Measurements from ENCODE around the gene PLEKHM1.

PLEKHM1 gene

GRCh38 chr17:45396496-45397205 lies 93.9 kb downstream of the PLEKHM1 start:
- DNase-seq = no peak

- DNase-seq = peak; percentile 40
These were observed 94.7 kb downstream of the PLEKHM1 start for GRCh38 chr17:45395569-45396415.

- DNase-seq = peak; percentile 89
These were observed 95.5 kb downstream of the PLEKHM1 start for GRCh38 chr17:45394913-45395568.

DNA sequence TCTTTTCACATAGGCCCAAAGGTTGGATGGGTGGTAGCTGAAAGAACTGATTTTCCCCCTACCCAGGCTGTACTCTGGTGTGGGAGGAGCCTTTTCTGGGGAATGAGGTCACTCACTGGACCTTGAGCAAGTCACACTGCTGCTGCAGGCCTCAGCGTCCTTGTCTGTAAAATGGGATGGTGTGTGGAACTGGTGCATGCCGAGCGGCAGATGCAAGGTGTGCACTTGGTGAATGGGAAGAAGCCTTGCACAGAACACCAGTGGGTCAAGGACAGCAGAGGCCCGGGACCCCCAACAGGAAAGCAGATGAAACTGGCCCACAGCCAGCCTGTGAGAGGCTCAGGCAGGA lies 96.0 kb downstream of the PLEKHM1 start:
- no peak for DNase-seq

GRCh38 chr17:45394091-45394490 lies 96.4 kb downstream of the PLEKHM1 start:
- no peak for DNase-seq

DNA sequence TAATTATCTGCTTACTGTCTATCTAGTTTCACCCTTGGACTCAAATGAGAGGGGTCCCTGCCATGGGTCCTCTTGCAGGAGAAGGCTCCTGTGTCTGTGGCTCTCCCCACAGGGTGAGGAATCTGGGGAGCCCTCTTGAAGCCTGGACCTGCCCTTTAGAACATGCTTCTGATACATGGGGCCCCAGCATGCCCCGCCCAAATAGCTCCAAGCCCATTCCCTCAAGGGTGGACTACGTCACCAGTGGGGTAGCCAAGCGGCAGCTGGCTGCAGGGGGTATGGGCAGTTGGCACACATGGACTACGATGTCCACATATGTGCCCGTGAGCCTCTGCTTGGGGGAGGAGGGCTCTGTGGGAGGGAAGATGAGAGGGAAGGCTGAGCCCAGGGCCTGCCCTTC lies 97.1 kb downstream of the PLEKHM1 start:
- DNase-seq = no peak

DNA sequence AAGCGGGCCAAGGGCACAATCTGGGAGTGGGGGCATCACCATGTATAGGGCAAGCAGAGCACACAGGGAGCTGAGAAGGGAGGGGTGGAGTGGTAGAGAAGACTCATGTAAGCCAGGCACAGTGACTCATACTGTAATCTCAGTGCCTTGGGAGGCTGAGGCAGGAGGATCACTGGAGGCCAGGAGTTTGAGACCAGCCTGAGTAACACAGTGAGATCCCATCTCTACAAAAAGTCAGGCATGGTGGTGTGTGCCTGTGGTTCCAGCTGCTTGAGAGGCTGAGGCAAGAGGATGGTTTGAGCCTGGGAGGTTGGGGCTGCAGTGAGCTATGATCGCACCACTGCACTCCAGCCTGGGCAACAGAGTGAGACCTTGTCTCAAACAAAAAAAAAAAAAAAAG lies 98.6 kb downstream of the PLEKHM1 start:
- DNase-seq = no peak

DNA sequence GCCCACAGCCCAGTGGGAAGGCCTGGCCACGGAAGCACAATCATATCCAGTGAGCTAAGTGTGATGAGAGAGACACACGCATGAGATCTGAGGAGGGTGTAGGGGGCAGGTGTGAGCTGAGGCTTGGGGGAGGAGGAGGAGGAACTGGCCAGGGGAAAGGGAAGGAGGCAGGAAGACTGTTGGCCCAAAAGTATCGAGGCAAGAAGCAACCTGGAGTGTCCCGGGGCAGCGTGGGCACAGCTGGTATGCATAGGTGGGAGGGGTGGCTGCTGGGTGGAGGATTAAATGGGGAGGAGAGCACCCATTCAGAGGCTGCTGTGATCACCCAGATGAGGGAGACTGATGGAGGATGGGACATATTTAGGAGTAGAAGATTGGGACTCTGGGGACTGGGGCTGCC lies 99.2 kb downstream of the PLEKHM1 start:
- no peak for DNase-seq

DNA sequence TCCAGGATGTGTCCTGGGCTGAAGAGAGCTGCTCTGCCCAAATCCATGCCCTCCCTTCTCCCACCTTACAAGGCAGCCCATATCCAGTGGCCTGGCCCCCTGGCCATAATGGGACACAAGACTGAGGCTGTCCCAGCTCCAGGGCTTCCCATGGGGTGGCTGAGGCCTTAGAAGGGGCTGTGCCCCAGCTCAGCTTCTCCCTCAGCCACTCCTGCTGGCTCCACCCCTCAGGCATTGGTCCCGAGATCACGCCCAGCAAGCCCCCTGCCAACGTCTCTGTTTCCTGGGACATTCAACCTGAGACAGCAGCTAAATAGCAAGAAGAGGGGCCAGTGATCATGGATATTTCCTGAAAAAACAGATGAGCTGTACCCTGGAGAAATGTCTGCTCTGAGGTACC lies 101.2 kb downstream of the PLEKHM1 start:
- DNase-seq = no peak

DNA sequence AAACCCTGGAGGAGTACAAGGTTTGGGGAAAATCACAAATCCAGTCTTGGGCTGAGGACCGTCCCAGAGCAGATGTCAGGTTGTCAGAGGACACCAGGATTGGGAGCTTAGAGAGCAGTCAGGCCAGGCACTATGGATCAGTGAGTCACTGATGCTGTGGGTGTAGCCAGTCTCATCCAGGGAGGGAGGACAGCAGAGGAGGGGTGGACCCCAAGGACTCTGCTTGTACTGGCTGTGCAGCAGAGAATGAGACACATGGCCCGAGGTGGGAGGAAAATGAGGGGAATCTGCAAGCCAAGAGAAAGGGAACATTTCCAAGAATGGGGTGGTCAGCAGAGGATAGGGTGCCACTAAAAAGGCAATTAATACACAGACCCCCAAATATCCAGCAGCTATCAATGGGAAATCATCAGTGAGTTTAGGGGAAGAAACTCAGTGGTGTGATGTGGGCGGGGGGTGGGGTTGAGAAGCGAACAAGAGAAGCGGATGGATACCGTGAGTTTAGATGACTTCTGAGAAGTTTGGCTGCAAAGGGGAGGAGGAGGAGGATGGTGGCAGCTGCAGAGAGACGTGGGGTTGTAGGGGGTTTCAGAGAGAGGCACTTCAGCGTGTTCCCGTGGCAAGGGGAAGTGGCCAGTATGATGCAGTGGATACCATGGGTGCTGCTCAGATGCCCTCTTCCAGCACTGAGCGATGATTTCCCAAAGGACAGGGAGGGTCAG lies 101.8 kb downstream of the PLEKHM1 start:
- no peak for DNase-seq

GRCh38 chr17:45387739-45388138 lies 102.8 kb downstream of the PLEKHM1 start:
- no peak for DNase-seq

DNA sequence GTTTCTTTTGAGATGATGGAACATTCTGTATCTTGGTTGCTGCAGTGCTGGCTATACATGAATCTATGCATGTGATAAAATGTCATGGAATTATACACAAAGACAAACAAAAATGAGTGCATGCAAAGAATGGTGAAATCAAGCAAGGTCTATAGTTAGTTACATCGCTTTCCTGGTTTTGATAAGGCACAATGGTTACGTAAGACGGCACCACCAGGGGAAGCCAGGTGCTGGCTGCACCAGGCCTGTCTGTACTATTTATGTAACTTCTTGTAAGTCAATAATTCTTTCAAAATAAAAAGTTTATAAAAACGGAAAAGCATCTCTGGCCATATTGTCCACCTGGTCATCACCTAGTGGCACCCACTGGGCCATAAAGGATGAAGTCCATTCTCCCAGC lies 104.3 kb downstream of the PLEKHM1 start:
- no peak for DNase-seq
